HEK293 (cell line): Measurements from ENCODE around the gene MADD.

ENCODE experiments used
- GLI2 ChIP-seq: fragments of 450-650 bp; formaldehyde crosslinking; IDR thresholded peaks from 2 replicates; pipeline ENCODE4; 2017; ENCODE audit warnings: missing biosample characterization, missing genetic modification characterization, low read depth, borderline replicate concordance
- GLIS2 ChIP-seq: fragments of 450-650 bp; formaldehyde crosslinking; IDR thresholded peaks from 2 replicates; pipeline ENCODE4 v1.5.1; 2016; ENCODE audit warnings: missing biosample characterization, missing genetic modification characterization
- IKZF3 ChIP-seq: fragments of 450-650 bp; IDR thresholded peaks from 2 replicates; pipeline ENCODE4 v1.5.0; 2018; ENCODE audit warnings: missing biosample characterization, mild to moderate bottlenecking, missing genetic modification characterization, moderate library complexity
- MEIS1 ChIP-seq: sonication (generic); formaldehyde crosslinking; IDR thresholded peaks from 2 replicates; pipeline ENCODE4 v1.8.1; 2022; ENCODE audit warnings: missing genetic modification reagents, mild to moderate bottlenecking, borderline replicate concordance
- WT1 ChIP-seq: fragments of 450-650 bp; formaldehyde crosslinking; IDR thresholded peaks from 2 replicates; pipeline ENCODE4 v1.5.1; 2016; ENCODE audit warnings: missing biosample characterization, missing genetic modification characterization
- ZBTB20 ChIP-seq: fragments of 450-650 bp; formaldehyde crosslinking; IDR thresholded peaks from 2 replicates; pipeline ENCODE4 v1.5.1; 2016; ENCODE audit warnings: missing biosample characterization, missing genetic modification characterization
- ZBTB21 ChIP-seq: fragments of 450-650 bp; formaldehyde crosslinking; IDR thresholded peaks from 2 replicates; pipeline ENCODE4 v1.5.1; 2017; ENCODE audit warnings: missing biosample characterization, missing genetic modification characterization
- ZFP3 ChIP-seq: fragments of 450-650 bp; formaldehyde crosslinking; IDR thresholded peaks from 2 replicates; pipeline ENCODE4 v1.5.1; 2016; ENCODE audit warnings: low read depth, missing biosample characterization, missing genetic modification characterization
- ZNF202 ChIP-seq: fragments of 450-650 bp; formaldehyde crosslinking; IDR thresholded peaks from 2 replicates; pipeline ENCODE4 v1.5.1; 2016; ENCODE audit warnings: missing biosample characterization, missing genetic modification characterization, borderline replicate concordance
- ZNF214 ChIP-seq: fragments of 450-650 bp; formaldehyde crosslinking; IDR thresholded peaks from 2 replicates; pipeline ENCODE4 v1.5.1; 2017; ENCODE audit warnings: missing biosample characterization, mild to moderate bottlenecking, missing genetic modification characterization, borderline replicate concordance
- ZNF221 ChIP-seq: fragments of 450-650 bp; formaldehyde crosslinking; IDR thresholded peaks from 2 replicates; pipeline ENCODE4 v1.5.1; 2017; ENCODE audit warnings: missing biosample characterization, missing genetic modification characterization, borderline replicate concordance
- ZNF324 ChIP-seq: fragments of 450-650 bp; formaldehyde crosslinking; IDR thresholded peaks from 2 replicates; pipeline ENCODE4 v1.5.1; 2016; ENCODE audit warnings: missing biosample characterization, missing genetic modification characterization
- ZNF416 ChIP-seq: fragments of 450-650 bp; formaldehyde crosslinking; IDR thresholded peaks from 2 replicates; pipeline ENCODE4 v1.5.1; 2016; ENCODE audit warnings: missing biosample characterization, missing genetic modification characterization
- ZNF423 ChIP-seq: fragments of 450-650 bp; formaldehyde crosslinking; IDR thresholded peaks from 2 replicates; pipeline ENCODE4 v1.5.1; 2016; ENCODE audit warnings: missing biosample characterization, missing genetic modification characterization
- ZNF48 ChIP-seq: fragments of 450-650 bp; formaldehyde crosslinking; IDR thresholded peaks from 2 replicates; pipeline ENCODE4 v1.5.1; 2016; ENCODE audit warnings: missing biosample characterization, missing genetic modification characterization
- ZNF548 ChIP-seq: fragments of 450-650 bp; formaldehyde crosslinking; IDR thresholded peaks from 2 replicates; pipeline ENCODE4 v1.5.1; 2016; ENCODE audit warnings: missing biosample characterization, missing genetic modification characterization
- ZNF629 ChIP-seq: fragments of 450-650 bp; formaldehyde crosslinking; IDR thresholded peaks from 2 replicates; pipeline ENCODE4 v1.5.1; 2017; ENCODE audit warnings: missing biosample characterization, missing genetic modification characterization
- ZNF654 ChIP-seq: fragments of 450-650 bp; formaldehyde crosslinking; IDR thresholded peaks from 2 replicates; pipeline ENCODE4 v1.5.1; 2016; ENCODE audit warnings: low read depth, missing biosample characterization, missing genetic modification characterization
- ZNF837 ChIP-seq: fragments of 450-650 bp; formaldehyde crosslinking; IDR thresholded peaks from 2 replicates; pipeline ENCODE4 v1.5.1; 2016; ENCODE audit warnings: missing biosample characterization, missing genetic modification characterization
- ZSCAN16 ChIP-seq: fragments of 450-650 bp; formaldehyde crosslinking; IDR thresholded peaks from 2 replicates; pipeline ENCODE4 v1.5.1; 2016; ENCODE audit warnings: missing biosample characterization, missing genetic modification characterization
- TF ChIP-seq, protein P1 (sequence below): fragments of 450-650 bp; formaldehyde crosslinking; IDR thresholded peaks from 2 replicates; pipeline ENCODE4 v1.5.1; 2016; ENCODE audit warnings: missing biosample characterization, missing genetic modification characterization
- TF ChIP-seq, protein P2 (sequence below): fragments of 450-650 bp; formaldehyde crosslinking; IDR thresholded peaks from 2 replicates; pipeline ENCODE4 v1.5.1; 2016; ENCODE audit warnings: missing biosample characterization, missing genetic modification characterization, low read depth
- TF ChIP-seq, protein P3 (sequence below): fragments of 450-650 bp; formaldehyde crosslinking; IDR thresholded peaks from 2 replicates; pipeline ENCODE4 v1.5.1; 2016; ENCODE audit warnings: missing biosample characterization, missing genetic modification characterization
- TF ChIP-seq, protein P4 (sequence below): fragments of 450-650 bp; formaldehyde crosslinking; IDR thresholded peaks from 2 replicates; pipeline ENCODE4 v1.5.1; 2016; ENCODE audit warnings: missing biosample characterization, missing genetic modification characterization
- TF ChIP-seq, protein P5 (sequence below): fragments of 450-650 bp; formaldehyde crosslinking; IDR thresholded peaks from 2 replicates; pipeline ENCODE4 v1.5.1; 2017; ENCODE audit warnings: missing biosample characterization, missing genetic modification characterization
- TF ChIP-seq, protein P6 (sequence below): fragments of 450-650 bp; formaldehyde crosslinking; IDR thresholded peaks from 2 replicates; pipeline ENCODE4 v1.5.1; 2016; ENCODE audit warnings: missing biosample characterization, missing genetic modification characterization
- TF ChIP-seq, protein P7 (sequence below): fragments of 450-650 bp; formaldehyde crosslinking; IDR thresholded peaks from 2 replicates; pipeline ENCODE4 v1.5.1; 2017; ENCODE audit warnings: missing biosample characterization, missing genetic modification characterization

MADD gene

DNA sequence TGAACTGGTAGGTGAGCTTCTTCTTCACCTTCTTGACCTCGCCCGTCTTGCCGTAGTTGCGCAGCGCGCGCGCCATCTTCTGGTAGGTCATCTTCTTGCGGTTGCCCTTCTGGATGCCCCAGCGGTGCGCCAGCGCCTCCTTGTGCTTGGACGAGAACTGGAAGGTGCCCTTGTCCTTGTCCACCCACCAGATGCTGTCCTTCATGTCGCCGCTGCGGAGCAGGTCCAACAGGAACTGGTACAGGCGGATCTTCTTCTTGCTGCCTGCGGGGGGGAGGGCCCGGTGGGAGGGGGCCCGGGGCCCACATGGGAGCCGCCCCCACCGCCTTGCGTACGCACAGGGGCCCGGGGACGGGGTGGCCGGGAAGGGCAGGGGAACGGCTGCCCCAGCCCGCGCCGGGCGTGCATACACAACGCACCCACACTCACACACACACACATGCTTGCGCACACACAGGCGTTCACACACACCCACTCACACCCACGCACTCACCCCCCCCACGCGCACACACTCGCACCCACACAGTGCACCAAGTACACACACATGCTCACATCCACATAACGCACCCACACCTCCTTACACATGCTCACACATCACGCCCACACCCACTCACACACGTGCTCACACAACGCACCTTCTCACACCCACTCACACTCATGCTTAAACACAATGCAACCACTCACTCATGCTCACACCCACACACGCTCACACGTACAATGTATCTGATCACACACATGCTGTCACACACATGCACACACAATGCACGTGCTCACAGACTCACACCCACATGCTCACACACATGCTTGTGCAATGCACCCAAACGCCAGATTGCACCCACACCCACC, 85.6 kb downstream of the MADD start (continued):
- TF ChIP-seq IKZF3 (no peak), GLIS2 (tag by site-specific recombination) (peak; percentile 75), ZNF324 (no peak), ZNF48 (tag by site-specific recombination) (no peak), GLI2 (tag by site-specific recombination) (no peak), ZBTB21 (no peak), ZNF202 (tag by site-specific recombination) (no peak), ZNF654 (peak; percentile 100), ZNF214 (tag by site-specific recombination) (no peak), ZNF548 (tag by site-specific recombination) (no peak), ZNF423 (tag by site-specific recombination) (no peak), ZFP3 (tag by site-specific recombination) (no peak), MEIS1 (CRISPR knock-in tag) (no peak), ZBTB20 (tag by site-specific recombination) (no peak; the same call in 1 of the 2 replicates), WT1 (no peak), ZNF629 (peak; percentile 46; the same call in 1 of the 2 replicates), ZNF416 (tag by site-specific recombination) (no peak), ZSCAN16 (no peak), ZNF837 (tag by site-specific recombination) (no peak), ZNF221 (tag by site-specific recombination) (no peak)
- TF ChIP-seq, protein P1, sequence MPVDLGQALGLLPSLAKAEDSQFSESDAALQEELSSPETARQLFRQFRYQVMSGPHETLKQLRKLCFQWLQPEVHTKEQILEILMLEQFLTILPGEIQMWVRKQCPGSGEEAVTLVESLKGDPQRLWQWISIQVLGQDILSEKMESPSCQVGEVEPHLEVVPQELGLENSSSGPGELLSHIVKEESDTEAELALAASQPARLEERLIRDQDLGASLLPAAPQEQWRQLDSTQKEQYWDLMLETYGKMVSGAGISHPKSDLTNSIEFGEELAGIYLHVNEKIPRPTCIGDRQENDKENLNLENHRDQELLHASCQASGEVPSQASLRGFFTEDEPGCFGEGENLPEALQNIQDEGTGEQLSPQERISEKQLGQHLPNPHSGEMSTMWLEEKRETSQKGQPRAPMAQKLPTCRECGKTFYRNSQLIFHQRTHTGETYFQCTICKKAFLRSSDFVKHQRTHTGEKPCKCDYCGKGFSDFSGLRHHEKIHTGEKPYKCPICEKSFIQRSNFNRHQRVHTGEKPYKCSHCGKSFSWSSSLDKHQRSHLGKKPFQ (tag by site-specific recombination): peak; percentile 92
- TF ChIP-seq, protein P2, sequence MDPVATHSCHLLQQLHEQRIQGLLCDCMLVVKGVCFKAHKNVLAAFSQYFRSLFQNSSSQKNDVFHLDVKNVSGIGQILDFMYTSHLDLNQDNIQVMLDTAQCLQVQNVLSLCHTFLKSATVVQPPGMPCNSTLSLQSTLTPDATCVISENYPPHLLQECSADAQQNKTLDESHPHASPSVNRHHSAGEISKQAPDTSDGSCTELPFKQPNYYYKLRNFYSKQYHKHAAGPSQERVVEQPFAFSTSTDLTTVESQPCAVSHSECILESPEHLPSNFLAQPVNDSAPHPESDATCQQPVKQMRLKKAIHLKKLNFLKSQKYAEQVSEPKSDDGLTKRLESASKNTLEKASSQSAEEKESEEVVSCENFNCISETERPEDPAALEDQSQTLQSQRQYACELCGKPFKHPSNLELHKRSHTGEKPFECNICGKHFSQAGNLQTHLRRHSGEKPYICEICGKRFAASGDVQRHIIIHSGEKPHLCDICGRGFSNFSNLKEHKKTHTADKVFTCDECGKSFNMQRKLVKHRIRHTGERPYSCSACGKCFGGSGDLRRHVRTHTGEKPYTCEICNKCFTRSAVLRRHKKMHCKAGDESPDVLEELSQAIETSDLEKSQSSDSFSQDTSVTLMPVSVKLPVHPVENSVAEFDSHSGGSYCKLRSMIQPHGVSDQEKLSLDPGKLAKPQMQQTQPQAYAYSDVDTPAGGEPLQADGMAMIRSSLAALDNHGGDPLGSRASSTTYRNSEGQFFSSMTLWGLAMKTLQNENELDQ (tag by site-specific recombination): no peak
- TF ChIP-seq, protein P3, sequence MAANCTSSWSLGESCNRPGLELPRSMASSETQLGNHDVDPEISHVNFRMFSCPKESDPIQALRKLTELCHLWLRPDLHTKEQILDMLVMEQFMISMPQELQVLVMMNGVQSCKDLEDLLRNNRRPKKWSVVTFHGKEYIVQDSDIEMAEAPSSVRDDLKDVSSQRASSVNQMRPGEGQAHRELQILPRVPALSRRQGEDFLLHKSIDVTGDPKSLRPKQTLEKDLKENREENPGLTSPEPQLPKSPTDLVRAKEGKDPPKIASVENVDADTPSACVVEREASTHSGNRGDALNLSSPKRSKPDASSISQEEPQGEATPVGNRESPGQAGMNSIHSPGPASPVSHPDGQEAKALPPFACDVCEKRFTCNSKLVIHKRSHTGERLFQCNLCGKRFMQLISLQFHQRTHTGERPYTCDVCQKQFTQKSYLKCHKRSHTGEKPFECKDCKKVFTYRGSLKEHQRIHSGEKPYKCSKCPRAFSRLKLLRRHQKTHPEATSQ (tag by site-specific recombination): no peak
- TF ChIP-seq, protein P4, sequence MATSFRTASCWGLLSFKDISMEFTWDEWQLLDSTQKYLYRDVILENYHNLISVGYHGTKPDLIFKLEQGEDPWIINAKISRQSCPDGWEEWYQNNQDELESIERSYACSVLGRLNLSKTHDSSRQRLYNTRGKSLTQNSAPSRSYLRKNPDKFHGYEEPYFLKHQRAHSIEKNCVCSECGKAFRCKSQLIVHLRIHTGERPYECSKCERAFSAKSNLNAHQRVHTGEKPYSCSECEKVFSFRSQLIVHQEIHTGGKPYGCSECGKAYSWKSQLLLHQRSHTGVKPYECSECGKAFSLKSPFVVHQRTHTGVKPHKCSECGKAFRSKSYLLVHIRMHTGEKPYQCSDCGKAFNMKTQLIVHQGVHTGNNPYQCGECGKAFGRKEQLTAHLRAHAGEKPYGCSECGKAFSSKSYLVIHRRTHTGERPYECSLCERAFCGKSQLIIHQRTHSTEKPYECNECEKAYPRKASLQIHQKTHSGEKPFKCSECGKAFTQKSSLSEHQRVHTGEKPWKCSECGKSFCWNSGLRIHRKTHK: no peak
- TF ChIP-seq, protein P5, sequence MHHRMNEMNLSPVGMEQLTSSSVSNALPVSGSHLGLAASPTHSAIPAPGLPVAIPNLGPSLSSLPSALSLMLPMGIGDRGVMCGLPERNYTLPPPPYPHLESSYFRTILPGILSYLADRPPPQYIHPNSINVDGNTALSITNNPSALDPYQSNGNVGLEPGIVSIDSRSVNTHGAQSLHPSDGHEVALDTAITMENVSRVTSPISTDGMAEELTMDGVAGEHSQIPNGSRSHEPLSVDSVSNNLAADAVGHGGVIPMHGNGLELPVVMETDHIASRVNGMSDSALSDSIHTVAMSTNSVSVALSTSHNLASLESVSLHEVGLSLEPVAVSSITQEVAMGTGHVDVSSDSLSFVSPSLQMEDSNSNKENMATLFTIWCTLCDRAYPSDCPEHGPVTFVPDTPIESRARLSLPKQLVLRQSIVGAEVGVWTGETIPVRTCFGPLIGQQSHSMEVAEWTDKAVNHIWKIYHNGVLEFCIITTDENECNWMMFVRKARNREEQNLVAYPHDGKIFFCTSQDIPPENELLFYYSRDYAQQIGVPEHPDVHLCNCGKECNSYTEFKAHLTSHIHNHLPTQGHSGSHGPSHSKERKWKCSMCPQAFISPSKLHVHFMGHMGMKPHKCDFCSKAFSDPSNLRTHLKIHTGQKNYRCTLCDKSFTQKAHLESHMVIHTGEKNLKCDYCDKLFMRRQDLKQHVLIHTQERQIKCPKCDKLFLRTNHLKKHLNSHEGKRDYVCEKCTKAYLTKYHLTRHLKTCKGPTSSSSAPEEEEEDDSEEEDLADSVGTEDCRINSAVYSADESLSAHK (tag by site-specific recombination): no peak
- TF ChIP-seq, protein P6, sequence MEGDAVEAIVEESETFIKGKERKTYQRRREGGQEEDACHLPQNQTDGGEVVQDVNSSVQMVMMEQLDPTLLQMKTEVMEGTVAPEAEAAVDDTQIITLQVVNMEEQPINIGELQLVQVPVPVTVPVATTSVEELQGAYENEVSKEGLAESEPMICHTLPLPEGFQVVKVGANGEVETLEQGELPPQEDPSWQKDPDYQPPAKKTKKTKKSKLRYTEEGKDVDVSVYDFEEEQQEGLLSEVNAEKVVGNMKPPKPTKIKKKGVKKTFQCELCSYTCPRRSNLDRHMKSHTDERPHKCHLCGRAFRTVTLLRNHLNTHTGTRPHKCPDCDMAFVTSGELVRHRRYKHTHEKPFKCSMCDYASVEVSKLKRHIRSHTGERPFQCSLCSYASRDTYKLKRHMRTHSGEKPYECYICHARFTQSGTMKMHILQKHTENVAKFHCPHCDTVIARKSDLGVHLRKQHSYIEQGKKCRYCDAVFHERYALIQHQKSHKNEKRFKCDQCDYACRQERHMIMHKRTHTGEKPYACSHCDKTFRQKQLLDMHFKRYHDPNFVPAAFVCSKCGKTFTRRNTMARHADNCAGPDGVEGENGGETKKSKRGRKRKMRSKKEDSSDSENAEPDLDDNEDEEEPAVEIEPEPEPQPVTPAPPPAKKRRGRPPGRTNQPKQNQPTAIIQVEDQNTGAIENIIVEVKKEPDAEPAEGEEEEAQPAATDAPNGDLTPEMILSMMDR (tag by site-specific recombination): peak; percentile 98
- TF ChIP-seq, protein P7, sequence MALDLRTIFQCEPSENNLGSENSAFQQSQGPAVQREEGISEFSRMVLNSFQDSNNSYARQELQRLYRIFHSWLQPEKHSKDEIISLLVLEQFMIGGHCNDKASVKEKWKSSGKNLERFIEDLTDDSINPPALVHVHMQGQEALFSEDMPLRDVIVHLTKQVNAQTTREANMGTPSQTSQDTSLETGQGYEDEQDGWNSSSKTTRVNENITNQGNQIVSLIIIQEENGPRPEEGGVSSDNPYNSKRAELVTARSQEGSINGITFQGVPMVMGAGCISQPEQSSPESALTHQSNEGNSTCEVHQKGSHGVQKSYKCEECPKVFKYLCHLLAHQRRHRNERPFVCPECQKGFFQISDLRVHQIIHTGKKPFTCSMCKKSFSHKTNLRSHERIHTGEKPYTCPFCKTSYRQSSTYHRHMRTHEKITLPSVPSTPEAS (tag by site-specific recombination): peak; percentile 93
